Right atrium auricular region (tissue), 2 donors: ENCODE data around the gene WDR45B. TPM values are rescaled to one million over a fixed set of nuclear protein-coding genes. Genes with fewer than 3 reads are reported as not detected.

ENCODE experiments used
- DNase-seq: peaks from one replicate; pipeline ENCODE4 v3.0.0-alpha.2; 2019; ENCODE audit warnings: low spot score
- H3K27ac ChIP-seq, 2 donors: fragments of 200-600 bp; sonication (generic); 1 replicate in 1 of 2; 2 replicates in 1 of 2; pipeline ENCODE4 v1.5.1; 2016 to 2019
- H3K27me3 ChIP-seq, 2 donors: fragments of 200-600 bp; sonication (generic); one replicate each; pipeline versions ENCODE4 v1.5.1 to v1.6.0; 2017 to 2019
- H3K36me3 ChIP-seq: fragments of 200-600 bp; sonication (generic); one replicate; pipeline ENCODE4 v1.5.1; 2016
- H3K4me1 ChIP-seq, 2 donors: fragments of 200-600 bp; sonication (generic); one replicate each; pipeline versions ENCODE4 v1.5.1 to v1.6.0; 2017 to 2019
- H3K4me3 ChIP-seq, 2 donors: fragments of 200-600 bp; sonication (generic); 1 replicate in 1 of 2; 2 replicates in 1 of 2; pipeline ENCODE4 v1.5.1; 2017 to 2019; ENCODE audit warnings: mild to moderate bottlenecking in 1 of 2, moderate library complexity in 1 of 2
- H3K9me3 ChIP-seq, 2 donors: fragments of 200-600 bp; sonication (generic); one replicate each; pipeline ENCODE4 v1.5.1; 2019
- CTCF ChIP-seq, 2 donors: fragments of 200-600 bp; sonication (generic); IDR thresholded peaks; one replicate each; pipeline ENCODE4 v1.5.1; 2019; ENCODE audit warnings: antibody characterized with exemption in 2 of 2
- total RNA-seq, 2 donors: library from RNA; depleted of rRNA; stranded (reverse); fragments of >200 nt; gene quantifications; one replicate each; pipeline ENCODE4 v1.1.0, GENCODE V29; 2016

The WDR45B gene
- total RNA-seq, 2 donors from 2014 or later: 41.2 to 46.4 TPM

GRCh38 chr17:82667668-82668000 is 19.4 kb upstream of the WDR45B start:
- H3K9me3 ChIP-seq: no peaks in the 10 kb centered on the region
- no peak overlapping the region for H3K27ac ChIP-seq
- DNase-seq: no peak
- no peak for TF ChIP-seq CTCF (IDR thresholded peaks at IDR 0.05)
- H3K36me3 ChIP-seq: no peaks in the 10 kb centered on the region
- peaks cover 0 to 5% of the 10 kb centered on the region in 2 donors for H3K4me1 ChIP-seq
- no peaks in the 10 kb centered on the region for H3K27me3 ChIP-seq
- no peak overlapping the region for H3K4me3 ChIP-seq

GRCh38 chr17:82666931-82667667 is 18.9 kb upstream of the WDR45B start:
- Histone ChIP-seq H3K27me3 (no peaks in the 10 kb centered on the region), H3K9me3 (no peaks in the 10 kb centered on the region), H3K36me3 (no peaks in the 10 kb centered on the region), H3K4me1 (peaks cover 0 to 5% of the 10 kb centered on the region in 2 donors), H3K27ac (no peak overlapping the region), H3K4me3 (no peak overlapping the region)
- no peak for TF ChIP-seq CTCF (IDR thresholded peaks at IDR 0.05)
- no peak for DNase-seq

GRCh38 chr17:82665891-82666290 is 17.6 kb upstream of the WDR45B start:
- Histone ChIP-seq H3K27me3 (no peaks in the 10 kb centered on the region), H3K4me1 (peaks cover 0 to 5% of the 10 kb centered on the region in 2 donors), H3K36me3 (no peaks in the 10 kb centered on the region), H3K9me3 (no peaks in the 10 kb centered on the region), H3K27ac (no peak overlapping the region), H3K4me3 (no peak overlapping the region)
- DNase-seq: no peak
- TF ChIP-seq CTCF (IDR thresholded peaks at IDR 0.05): no peak

GRCh38 chr17:82665217-82665616 is 17.0 kb upstream of the WDR45B start:
- no peak for TF ChIP-seq CTCF (IDR thresholded peaks at IDR 0.05)
- Histone ChIP-seq H3K36me3 (no peaks in the 10 kb centered on the region), H3K4me1 (peaks cover 0 to 5% of the 10 kb centered on the region in 2 donors), H3K4me3 (no peak overlapping the region), H3K27me3 (no peaks in the 10 kb centered on the region), H3K27ac (no peak overlapping the region), H3K9me3 (no peaks in the 10 kb centered on the region)
- DNase-seq: no peak

- no peak for TF ChIP-seq CTCF (IDR thresholded peaks at IDR 0.05)
- peaks cover 0 to 5% of the 10 kb centered on the region in 2 donors for H3K4me1 ChIP-seq
- peaks cover 2% of the 10 kb centered on the region for H3K36me3 ChIP-seq
- DNase-seq: no peak
- no peaks in the 10 kb centered on the region for H3K27me3 ChIP-seq
- no peak overlapping the region for H3K4me3 ChIP-seq
- H3K9me3 ChIP-seq: no peaks in the 10 kb centered on the region
- H3K27ac ChIP-seq: no peak overlapping the region
These were observed 16.5 kb upstream of the WDR45B start for GRCh38 chr17:82664701-82665182.

- Histone ChIP-seq H3K4me1 (no peaks in the 10 kb centered on the region), H3K4me3 (no peak overlapping the region), H3K9me3 (no peaks in the 10 kb centered on the region), H3K36me3 (peaks cover 8% of the 10 kb centered on the region), H3K27ac (no peak overlapping the region), H3K27me3 (no peaks in the 10 kb centered on the region)
- TF ChIP-seq CTCF (IDR thresholded peaks at IDR 0.05): no peak
- DNase-seq: no peak
These were observed 16.0 kb upstream of the WDR45B start for GRCh38 chr17:82664276-82664575.
